Measurements from ENCODE around the gene ZNF444.
"Not testable (repeated sequence)": the region's sequence is repeated elsewhere in the genome, so short reads cannot be mapped to it uniquely, and the experiment has no call there.

ZNF444 gene

DNA sequence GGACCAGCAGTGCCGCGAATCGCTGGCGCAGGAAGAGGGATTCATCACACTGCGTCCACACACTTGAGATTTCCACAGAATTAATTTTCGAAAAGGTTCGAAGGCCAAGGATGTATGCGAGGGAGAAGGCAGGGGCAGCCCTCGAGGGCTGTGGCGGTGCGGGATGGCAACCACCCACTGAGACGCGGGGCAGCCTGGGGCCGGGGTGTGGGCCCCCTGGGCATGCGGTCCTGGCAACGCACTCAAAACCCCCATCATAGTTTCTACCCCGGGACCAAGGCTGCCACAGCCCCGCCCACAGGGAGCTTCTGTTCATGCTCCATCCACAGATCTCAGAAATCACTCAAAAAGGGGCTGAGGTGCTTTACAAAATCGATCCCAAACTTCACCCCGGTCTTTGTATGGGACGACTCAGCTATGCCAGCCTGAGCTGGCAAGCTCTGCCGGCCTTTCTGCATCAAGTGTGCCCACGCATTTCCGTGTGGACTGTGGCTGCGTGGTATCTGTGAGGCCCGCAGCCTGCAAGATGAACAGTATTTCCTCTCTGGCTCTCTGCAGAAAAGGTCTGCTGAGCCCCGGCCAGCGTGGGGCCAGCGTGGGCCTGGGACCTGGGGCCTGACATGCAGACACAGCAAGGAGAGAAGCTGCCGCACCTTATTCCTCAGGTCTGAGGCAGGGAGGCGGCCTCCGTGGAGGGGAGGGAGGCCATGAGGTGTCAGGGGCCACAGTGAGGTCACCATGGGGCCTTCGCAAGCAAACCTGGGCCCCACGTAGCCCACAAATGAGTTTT lies 39.1 kb upstream of the ZNF444 start:
- POLR2A ChIA-PET (ENCODE audit: low non-redundant PET), result no interaction called here
- CTCF ChIA-PET, result no interaction called here

DNA sequence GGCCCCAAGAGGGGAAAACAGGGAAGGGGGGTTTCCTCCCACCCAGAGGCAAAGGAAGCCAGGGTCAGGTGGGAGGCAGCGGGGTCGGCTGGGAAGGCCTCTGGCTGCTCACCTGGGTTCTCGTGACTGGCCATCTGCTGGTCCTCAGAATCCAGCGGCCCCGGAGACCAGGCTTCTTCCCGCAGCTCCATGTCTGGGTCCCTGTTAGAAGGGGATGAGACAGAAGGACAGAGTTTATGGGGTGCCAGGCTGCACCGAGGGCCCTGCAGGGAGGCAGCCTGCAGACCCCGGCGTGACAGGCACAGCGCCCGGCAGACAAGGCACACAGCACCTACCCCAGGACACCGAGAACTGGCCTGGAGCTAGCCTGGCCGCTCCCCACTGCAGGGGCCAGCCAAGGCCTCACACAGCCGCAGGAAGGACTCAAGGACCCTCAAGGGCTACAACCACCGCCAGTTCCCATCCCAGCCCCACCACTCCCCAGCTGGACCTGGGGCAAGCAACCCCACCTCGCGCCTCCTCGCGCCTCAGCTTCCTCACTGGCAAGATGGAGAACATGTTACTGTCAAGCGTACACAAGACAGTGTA lies 38.0 kb upstream of the ZNF444 start:
- ChIA-PET POLR2A (ENCODE audit: low non-redundant PET) (no interaction called here), CTCF (interaction anchor here (0.5 kb wide), 1 partner anchor 25 kb away, joined by 3 read pairs; no protein-coding TSS in a partner anchor)
- H3K27ac ChIP-seq, result peak overlapping the region; percentile 12; the same call in 1 of the 2 replicates
- TF ChIP-seq, protein P1, sequence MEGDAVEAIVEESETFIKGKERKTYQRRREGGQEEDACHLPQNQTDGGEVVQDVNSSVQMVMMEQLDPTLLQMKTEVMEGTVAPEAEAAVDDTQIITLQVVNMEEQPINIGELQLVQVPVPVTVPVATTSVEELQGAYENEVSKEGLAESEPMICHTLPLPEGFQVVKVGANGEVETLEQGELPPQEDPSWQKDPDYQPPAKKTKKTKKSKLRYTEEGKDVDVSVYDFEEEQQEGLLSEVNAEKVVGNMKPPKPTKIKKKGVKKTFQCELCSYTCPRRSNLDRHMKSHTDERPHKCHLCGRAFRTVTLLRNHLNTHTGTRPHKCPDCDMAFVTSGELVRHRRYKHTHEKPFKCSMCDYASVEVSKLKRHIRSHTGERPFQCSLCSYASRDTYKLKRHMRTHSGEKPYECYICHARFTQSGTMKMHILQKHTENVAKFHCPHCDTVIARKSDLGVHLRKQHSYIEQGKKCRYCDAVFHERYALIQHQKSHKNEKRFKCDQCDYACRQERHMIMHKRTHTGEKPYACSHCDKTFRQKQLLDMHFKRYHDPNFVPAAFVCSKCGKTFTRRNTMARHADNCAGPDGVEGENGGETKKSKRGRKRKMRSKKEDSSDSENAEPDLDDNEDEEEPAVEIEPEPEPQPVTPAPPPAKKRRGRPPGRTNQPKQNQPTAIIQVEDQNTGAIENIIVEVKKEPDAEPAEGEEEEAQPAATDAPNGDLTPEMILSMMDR (conservative IDR thresholded peaks at IDR 0.05; ENCODE audit: low read depth), result no peak
- DNase-seq (ENCODE audit: low spot score), result no peak

More for the DNA sequence above, 39.1 kb upstream of the ZNF444 start:
- TF ChIP-seq, protein P1 (conservative IDR thresholded peaks at IDR 0.05; ENCODE audit: low read depth), result no peak
- peak overlapping the region; percentile 12; the same call in 1 of the 2 replicates for H3K27ac ChIP-seq
- DNase-seq (ENCODE audit: low spot score), result no peak

DNA sequence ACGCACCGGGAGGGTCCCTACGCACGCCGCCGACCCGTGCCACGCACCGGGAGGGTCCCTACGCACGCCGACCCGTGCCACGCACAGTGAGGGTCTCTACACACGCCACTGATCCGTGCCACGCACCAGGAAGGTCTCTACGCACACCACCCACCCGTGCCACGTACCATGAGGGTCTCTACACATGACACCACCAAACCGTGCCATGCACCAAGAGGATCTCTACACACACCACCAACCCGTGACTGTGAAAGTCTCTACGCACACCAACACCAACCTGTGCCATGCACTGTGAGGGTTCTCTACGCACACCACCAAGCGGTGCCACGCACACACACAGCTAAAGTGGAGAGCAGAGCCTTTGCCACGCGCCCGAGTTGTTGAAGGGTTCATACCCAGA lies 36.7 kb upstream of the ZNF444 start:
- TF ChIP-seq, protein P1 (conservative IDR thresholded peaks at IDR 0.05; ENCODE audit: low read depth), result no peak
- ChIA-PET POLR2A (ENCODE audit: low non-redundant PET) (no interaction called here), CTCF (interaction anchor here (1.1 to 1.3 kb wide), 2 partner anchors 9 to 205 kb away, joined by 3 read pairs; no protein-coding TSS in a partner anchor)
- no peak for DNase-seq (ENCODE audit: low spot score)
- H3K27ac ChIP-seq, result peak overlapping the region; percentile 52

DNA sequence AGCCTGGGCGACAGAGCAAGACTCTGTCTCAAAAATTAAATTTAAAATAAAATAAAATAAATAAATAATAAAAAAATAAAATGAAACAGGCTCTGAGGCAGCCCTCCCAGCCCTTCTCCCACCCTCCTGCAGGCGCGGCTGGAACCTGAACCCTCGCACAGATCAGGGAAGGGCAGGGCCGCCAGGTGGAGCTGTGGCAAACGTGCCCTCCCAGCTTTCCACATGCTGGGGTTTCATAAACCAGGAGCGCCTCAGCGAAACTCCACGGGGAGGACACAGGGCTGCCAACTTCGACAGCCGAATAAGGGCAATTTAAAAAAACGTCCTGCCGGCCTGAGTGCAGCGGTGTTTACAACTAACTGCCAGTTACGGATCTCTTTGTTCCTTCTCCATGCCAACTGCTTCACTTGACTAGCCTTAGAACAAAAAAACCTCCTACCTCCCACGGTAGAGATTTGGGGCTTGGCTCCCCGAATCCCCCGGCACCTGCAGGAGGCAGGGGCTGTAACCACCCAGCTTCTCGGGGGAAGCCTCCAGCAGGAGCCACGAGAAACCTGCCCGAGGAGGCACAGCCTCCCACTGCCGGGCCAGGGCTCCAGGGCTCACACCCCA lies 35.9 kb upstream of the ZNF444 start:
- peak overlapping the region; percentile 52 for H3K27ac ChIP-seq
- DNase-seq (ENCODE audit: low spot score), result no peak
- TF ChIP-seq, protein P1 (conservative IDR thresholded peaks at IDR 0.05; ENCODE audit: low read depth), result peak; percentile 39
- POLR2A ChIA-PET (ENCODE audit: low non-redundant PET), result no interaction called here
- CTCF ChIA-PET, result interaction anchor here (0.5 to 1.3 kb wide), 4 partner anchors 10 to 726 kb away, joined by 3 read pairs; no protein-coding TSS in a partner anchor

DNA sequence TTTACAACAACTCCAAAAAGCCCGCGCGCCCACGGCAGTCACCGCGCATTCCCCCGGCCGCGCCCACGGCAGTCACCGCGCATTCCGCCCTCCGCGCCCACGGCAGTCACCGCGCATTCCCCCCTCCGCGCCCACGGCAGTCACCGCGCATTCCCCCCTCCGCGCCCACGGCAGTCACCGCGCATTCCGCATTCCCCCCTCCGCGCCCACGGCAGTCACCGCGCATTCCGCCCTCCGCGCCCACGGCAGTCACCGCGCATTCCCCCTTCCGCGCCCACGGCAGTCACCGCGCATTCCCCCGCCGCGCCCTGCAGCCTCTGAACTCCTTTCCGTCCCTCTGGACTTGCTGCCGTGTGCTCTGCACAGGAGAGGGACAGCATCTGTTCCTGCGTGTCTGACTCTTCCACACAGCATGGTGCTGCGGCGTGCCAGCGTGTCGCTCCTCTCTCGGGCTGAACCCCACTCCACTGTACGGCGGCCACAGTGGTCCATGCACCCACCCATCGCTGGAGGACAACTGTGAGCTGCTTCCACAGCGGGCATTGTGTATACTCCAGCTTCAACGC lies 35.2 kb upstream of the ZNF444 start:
- POLR2A ChIA-PET (ENCODE audit: low non-redundant PET); DNase-seq (ENCODE audit: low spot score): not testable (repeated sequence)
- CTCF ChIA-PET, result interaction anchor here (0.7 to 1.3 kb wide), 3 partner anchors 10 to 725 kb away, joined by 3 read pairs; no protein-coding TSS in a partner anchor
- peak overlapping the region; percentile 52; the same call in 1 of the 2 replicates for H3K27ac ChIP-seq

DNA sequence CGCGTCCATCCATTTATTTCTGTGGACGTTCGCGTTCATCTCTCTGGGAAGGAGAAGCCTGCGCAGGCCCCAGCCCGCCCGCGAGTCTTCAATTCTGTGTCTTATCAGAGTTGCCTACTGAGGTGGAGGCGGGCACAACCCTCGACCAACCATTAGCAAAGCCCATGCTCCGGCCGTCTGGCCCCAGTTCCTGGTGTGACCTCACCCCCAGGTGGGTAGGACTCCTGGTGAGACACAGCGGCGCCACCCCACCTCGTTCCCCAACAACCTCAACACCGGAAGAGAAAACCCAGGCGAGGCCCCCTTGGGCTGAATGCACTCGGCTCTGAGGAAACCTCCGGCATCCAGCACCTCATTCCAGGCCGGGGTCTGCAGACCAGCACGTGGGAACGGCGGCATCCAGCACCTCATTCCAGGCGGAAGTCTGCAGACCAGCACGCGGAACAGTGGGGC lies 34.7 kb upstream of the ZNF444 start:
- POLR2A ChIA-PET (ENCODE audit: low non-redundant PET), result no interaction called here

More for the DNA sequence above, 34.7 kb upstream of the ZNF444 start:
- H3K27ac ChIP-seq, result no peak overlapping the region
- TF ChIP-seq, protein P1 (conservative IDR thresholded peaks at IDR 0.05; ENCODE audit: low read depth), result no peak
- DNase-seq (ENCODE audit: low spot score), result no peak
- CTCF ChIA-PET, result no interaction called here
